HG03565 (cell line): ENCODE results near the gene RAB5IF.

Source experiments
- ATAC-seq: cut with Tn5 transposase; IDR thresholded peaks from one replicate; pipeline ENCODE4 v1.9.1; 2021; ENCODE audit warnings: mild to moderate bottlenecking, moderate library complexity; ENCODE audit not compliant: unreplicated experiment

The RAB5IF gene

DNA sequence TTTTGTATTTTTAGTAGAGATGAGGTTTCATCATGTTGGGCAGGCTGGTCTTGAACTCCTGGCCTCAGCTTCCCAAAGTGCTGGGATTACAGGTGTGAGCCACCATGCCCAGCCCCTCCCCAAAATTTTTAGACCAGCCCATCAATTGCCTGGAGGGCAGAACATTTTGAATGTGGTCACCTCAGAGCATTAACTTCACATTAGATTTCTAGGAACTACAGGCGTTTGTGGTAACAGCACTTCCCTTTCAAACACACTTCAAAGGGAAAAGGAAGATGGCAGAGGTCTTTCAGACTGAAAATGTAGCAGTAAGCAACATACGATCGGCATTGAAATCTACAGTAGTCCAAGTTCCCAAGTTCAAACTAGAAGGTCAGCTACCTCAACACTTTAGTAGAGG, 52.7 kb downstream of the RAB5IF start:
- ATAC-seq = no peak
